ENCODE results near the gene NDUFA5.

- no peak for TF ChIP-seq HDGF (IDR thresholded peaks at IDR 0.05; ENCODE audit: borderline replicate concordance)
- TF ChIP-seq ARNT (IDR thresholded peaks at IDR 0.05) = no peak
- TF ChIP-seq SUZ12 (IDR thresholded peaks at IDR 0.05) = no peak
- TF ChIP-seq SP1 (IDR thresholded peaks at IDR 0.05) = no peak
- no peak for TF ChIP-seq ZNF384 (IDR thresholded peaks at IDR 0.05)
- no peak for TF ChIP-seq FOXK2 (IDR thresholded peaks at IDR 0.05)
- no peak for TF ChIP-seq FOXM1 (IDR thresholded peaks at IDR 0.05; ENCODE audit: borderline replicate concordance)
- no peak for TF ChIP-seq LEF1 (IDR thresholded peaks at IDR 0.05; ENCODE audit: borderline replicate concordance)
Measured at GRCh38 chr7:123602648-123603047, 45.0 kb upstream of the NDUFA5 start.

All from HEK293T (cell line).